SK-N-SH (cell line): ENCODE results near the gene ALDH4A1. TPM values are rescaled to one million over a fixed set of nuclear protein-coding genes. Genes with fewer than 3 reads are reported as not detected.

Experiments used
- CTCF ChIA-PET: fragments of 300-600, 350-600 bp; formaldehyde crosslinking; extraction: SDS; loops from one replicate; lab custom pipeline; 2021; lab: Yijun Ruan, JAX
- POLR2A ChIA-PET: fragments of 350-600 bp; sonication (Branson Sonifier 250); formaldehyde crosslinking; extraction: SDS; loops from one replicate; lab custom pipeline; 2020; ENCODE audit warnings: antibody characterized with exemption, inconsistent platforms; lab: Yijun Ruan, JAX
- DNase-seq: peaks from one replicate; pipeline ENCODE4 v3.0.0; 2012
- H2AFZ ChIP-seq: fragments of 200-600 bp; sonication (generic); 2 replicates; pipeline ENCODE4 v1.8.1; 2016; ENCODE audit warnings: antibody characterized with exemption, mild to moderate bottlenecking, low read depth
- H3F3A ChIP-seq: fragments of 200-600 bp; sonication (generic); replicated peaks from 2 replicates; pipeline ENCODE3; 2016; ENCODE audit warnings: antibody characterized with exemption, mild to moderate bottlenecking; ENCODE audit not compliant: insufficient read depth
- H3K27ac ChIP-seq, 2 experiments: fragments of 200-500 bp in 1 of 2; fragments of 200-600 bp in 1 of 2; sonication (Bioruptor generic) in 1 of 2; sonication (generic), shearing (Covaris generic) in 1 of 2; 2 replicates each; pipeline versions ENCODE4 v1.5.1 to v1.6.1; 2014 to 2016; ENCODE audit warnings: low read depth in 2 of 2, inconsistent platforms in 1 of 2, low read length in 1 of 2, mild to moderate bottlenecking in 1 of 2, mixed read lengths in 1 of 2
- H3K27me3 ChIP-seq: fragments of 200-600 bp; sonication (generic), shearing (Covaris generic); 2 replicates; pipeline ENCODE4 v1.6.1; 2016; ENCODE audit warnings: mixed run types; ENCODE audit not compliant: insufficient read depth
- H3K36me3 ChIP-seq, 2 experiments: fragments of 200-500 bp in 1 of 2; fragments of 200-600 bp in 1 of 2; sonication (Bioruptor generic) in 1 of 2; sonication (generic) in 1 of 2; replicated peaks in 1 of 2; 2 replicates each; pipeline versions ENCODE3 to v1.5.1; 2014 to 2016; ENCODE audit warnings: low read length in 1 of 2, mild to moderate bottlenecking in 1 of 2; ENCODE audit not compliant: insufficient read depth in 2 of 2, control insufficient read depth in 1 of 2
- H3K4me1 ChIP-seq, 2 experiments: fragments of 200-500 bp in 1 of 2; fragments of 200-600 bp in 1 of 2; sonication (Bioruptor generic) in 1 of 2; sonication (generic), shearing (Covaris generic) in 1 of 2; 2 replicates each; pipeline versions ENCODE4 v1.5.1 to v1.6.1; 2014 to 2016; ENCODE audit warnings: low read depth in 1 of 2, low read length in 1 of 2, mixed run types in 1 of 2; ENCODE audit not compliant: insufficient read depth in 2 of 2, control insufficient read depth in 1 of 2
- H3K4me2 ChIP-seq: fragments of 200-600 bp; sonication (generic), shearing (Covaris generic); 2 replicates; pipeline ENCODE4 v1.6.1; 2017; ENCODE audit warnings: mixed run types
- H3K4me3 ChIP-seq, 2 experiments: fragments of 200-500 bp in 1 of 2; fragments of 200-600 bp in 1 of 2; sonication (Bioruptor generic) in 1 of 2; sonication (generic), shearing (Covaris generic) in 1 of 2; 2 replicates each; pipeline versions ENCODE4 v1.5.1 to v1.8.1; 2014 to 2016; ENCODE audit warnings: low read depth in 2 of 2, inconsistent platforms in 1 of 2, low read length in 1 of 2, mild to moderate bottlenecking in 1 of 2, mixed read lengths in 1 of 2, moderate library complexity in 1 of 2
- H3K79me2 ChIP-seq: fragments of 200-600 bp; sonication (generic); 2 replicates; pipeline ENCODE4 v1.8.1; 2017; ENCODE audit warnings: mild to moderate bottlenecking; ENCODE audit not compliant: insufficient read depth
- H3K9ac ChIP-seq: fragments of 200-600 bp; sonication (generic); 2 replicates; pipeline ENCODE4 v1.6.1; 2017; ENCODE audit warnings: mixed run types
- H3K9me2 ChIP-seq: fragments of 200-600 bp; sonication (generic); 2 replicates; pipeline ENCODE4 v1.6.1; 2017; ENCODE audit warnings: mixed run types
- H3K9me3 ChIP-seq: fragments of 200-600 bp; sonication (generic); 2 replicates; pipeline ENCODE4 v1.6.1; 2017; ENCODE audit warnings: mixed run types, mild to moderate bottlenecking, moderate library complexity
- H4K20me1 ChIP-seq: fragments of 200-600 bp; sonication (generic); 2 replicates; pipeline ENCODE4 v1.6.1; 2017; ENCODE audit warnings: mild to moderate bottlenecking, mixed run types; ENCODE audit not compliant: insufficient read depth
- ELF1 ChIP-seq: IDR thresholded peaks from 2 replicates; pipeline ENCODE4 v1.4.0; 2012
- FOSL2 ChIP-seq: IDR thresholded peaks from 2 replicates; pipeline ENCODE4 v1.4.0; 2012; ENCODE audit warnings: low read depth, mild to moderate bottlenecking, moderate library complexity, borderline replicate concordance
- FOXJ3 ChIP-seq: sonication (generic); formaldehyde crosslinking; IDR thresholded peaks from 2 replicates; pipeline ENCODE4 v1.5.1; 2020; ENCODE audit warnings: mild to moderate bottlenecking, missing genetic modification reagents
- FOXM1 ChIP-seq: IDR thresholded peaks from 2 replicates; pipeline ENCODE4 v1.4.0; 2012; ENCODE audit warnings: low read depth, mild to moderate bottlenecking
- GABPA ChIP-seq: IDR thresholded peaks from 2 replicates; pipeline ENCODE4 v1.4.0; 2012; ENCODE audit warnings: low read depth, mild to moderate bottlenecking
- GATA2 ChIP-seq: sonication (generic); formaldehyde crosslinking; IDR thresholded peaks from 2 replicates; pipeline ENCODE4 v1.5.0; 2020; ENCODE audit warnings: mild to moderate bottlenecking, missing genetic modification reagents
- IRF3 ChIP-seq: fragments of 150-350 bp; IDR thresholded peaks from 2 replicates; pipeline ENCODE4 v1.6.1; 2016; ENCODE audit warnings: mild to moderate bottlenecking, low read depth, low read length
- JUND ChIP-seq: IDR thresholded peaks from 2 replicates; pipeline ENCODE4 v1.4.0; 2012
- MAX ChIP-seq: IDR thresholded peaks from 2 replicates; pipeline ENCODE4 v1.4.0; 2012; ENCODE audit warnings: low read depth
- MXI1 ChIP-seq: IDR thresholded peaks from 2 replicates; pipeline ENCODE4 v1.6.1; 2012; ENCODE audit warnings: mild to moderate bottlenecking, low read depth, low read length, improper control_type of control experiment
- NFIC ChIP-seq: IDR thresholded peaks from 2 replicates; pipeline ENCODE4 v1.4.0; 2012; ENCODE audit warnings: borderline replicate concordance
- POLR2AphosphoS5 ChIP-seq: IDR thresholded peaks from 2 replicates; pipeline ENCODE4 v1.6.1; 2012; ENCODE audit warnings: low read depth, low read length
- RAD21 ChIP-seq: IDR thresholded peaks from 2 replicates; pipeline ENCODE4 v1.6.1; 2012; ENCODE audit warnings: mild to moderate bottlenecking, low read length
- RCOR1 ChIP-seq: fragments of 150-350 bp; IDR thresholded peaks from 2 replicates; pipeline ENCODE4 v1.6.1; 2017; ENCODE audit warnings: antibody characterized with exemption, low read length
- SIN3A ChIP-seq: IDR thresholded peaks from 2 replicates; pipeline ENCODE4 v1.6.1; 2012; ENCODE audit warnings: low read depth, mild to moderate bottlenecking, low read length, moderate library complexity, borderline replicate concordance
- SMC3 ChIP-seq: IDR thresholded peaks from 2 replicates; pipeline ENCODE4 v1.6.1; 2012; ENCODE audit warnings: low read depth, low read length, improper control_type of control experiment
- TAF1 ChIP-seq: IDR thresholded peaks from 2 replicates; pipeline ENCODE4 v1.6.1; 2012; ENCODE audit warnings: low read depth, mild to moderate bottlenecking, low read length, moderate library complexity, borderline replicate concordance
- TEAD4 ChIP-seq: IDR thresholded peaks from 2 replicates; pipeline ENCODE4 v1.4.0; 2012; ENCODE audit warnings: mild to moderate bottlenecking, borderline replicate concordance; ENCODE audit not compliant: insufficient read depth
- USF1 ChIP-seq: IDR thresholded peaks from 2 replicates; pipeline ENCODE4 v1.4.0; 2012; ENCODE audit warnings: low read depth, borderline replicate concordance
- ZBTB33 ChIP-seq: IDR thresholded peaks from 2 replicates; pipeline ENCODE4 v1.4.0; 2012; ENCODE audit warnings: low read depth, borderline replicate concordance
- WGBS: methylation state at CpG from one replicate; pipeline ENCODE4 v1.1.6; 2017; ENCODE audit warnings: low lambda C conversion rate; 5-methylcytosine and 5-hydroxymethylcytosine counted together
- polyA plus RNA-seq, 3 experiments: library from polyadenylated mRNA; depleted of rRNA; stranded (reverse); fragments of >200 nt; gene quantifications; 2 replicates each; pipeline ENCODE4 v1.2.3, GENCODE V29; 2012

The ALDH4A1 gene
- polyA plus RNA-seq, 1 of the 3 experiments (the other 2 are of a cell fraction): 18.5 TPM

- Histone ChIP-seq H3F3A (peaks cover 6% of the 10 kb centered on the region), H3K4me1 (peaks cover 9 to 14% of the 10 kb centered on the region in 2 experiments; a peak in 2 of 4 replicates), H3K36me3 (no peaks in the 10 kb centered on the region), H3K27me3 (no peaks in the 10 kb centered on the region), H3K4me2 (peak overlapping the region; percentile 90), H3K9ac (peak overlapping the region; percentile 75; the same call in 1 of the 2 replicates), H3K4me3 (peak overlapping the region; percentile 93 to 94), H3K79me2 (peaks cover 7% of the 10 kb centered on the region; the same call in 1 of the 2 replicates), H3K27ac (no peak overlapping the region), H3K9me3 (no peaks in the 10 kb centered on the region), H3K9me2 (no peaks in the 10 kb centered on the region)
- DNase-seq: no peak
- POLR2A ChIA-PET: no interaction called here
- 46% methylated on average over 8 of the region's 9 CpGs for WGBS
- TF ChIP-seq ZBTB33: no peak
- TF ChIP-seq TAF1: no peak
- no peak for TF ChIP-seq FOSL2
- TF ChIP-seq RCOR1: no peak
- no peak for TF ChIP-seq USF1
- no peak for TF ChIP-seq JUND
- no peak for TF ChIP-seq IRF3
- TF ChIP-seq SIN3A: no peak
- TF ChIP-seq GATA2 (CRISPR knock-in tag): no peak
- no peak for TF ChIP-seq FOXM1
- no peak for TF ChIP-seq GABPA
- no peak for TF ChIP-seq RAD21
- TF ChIP-seq SMC3: no peak
- no peak for TF ChIP-seq ELF1
- TF ChIP-seq POLR2AphosphoS5: no peak
- TF ChIP-seq TEAD4: no peak
- TF ChIP-seq MXI1: no peak
- TF ChIP-seq MAX: no peak
- no peak for TF ChIP-seq NFIC
- TF ChIP-seq FOXJ3 (CRISPR knock-in tag): no peak
- TF ChIP-seq, all 33 proteins: peak for 0
- Histone ChIP-seq H2AFZ (no peak overlapping the region), H4K20me1 (no peaks in the 10 kb centered on the region)
- CTCF ChIA-PET: interaction anchor here (1.1 to 5.2 kb wide), 5 partner anchors 8 to 304 kb away, joined by 3 to 59 read pairs (median 8); no protein-coding TSS in a partner anchor
Measured at GRCh38 chr1:18901147-18901951, 1.0 kb downstream of the ALDH4A1 start.
